Uterus (tissue), 4 donors: ENCODE data around the gene AK5. TPM values are rescaled to one million over a fixed set of nuclear protein-coding genes. Genes with fewer than 3 reads are reported as not detected.

Experiments used
- DNase-seq, 2 donors: peaks; one replicate each; pipeline ENCODE4 v3.0.0-alpha.2; 2019 to 2020
- H3K27ac ChIP-seq, 2 donors: fragments of 200-600 bp; sonication (generic); 1 replicate in 1 of 2; 2 replicates in 1 of 2; pipeline ENCODE4 v1.5.1; 2016 to 2018
- H3K27me3 ChIP-seq, 2 donors: fragments of 200-600 bp; sonication (generic); one replicate each; pipeline ENCODE4 v1.5.1; 2018 to 2019; ENCODE audit warnings: control low read depth in 1 of 2
- H3K36me3 ChIP-seq, 2 donors: fragments of 200-600 bp; sonication (generic); one replicate each; pipeline ENCODE4 v1.5.1; 2019; ENCODE audit warnings: control low read depth in 1 of 2
- H3K4me1 ChIP-seq, 2 donors: fragments of 200-600 bp; sonication (generic); one replicate each; pipeline ENCODE4 v1.5.1; 2018 to 2019; ENCODE audit warnings: control low read depth in 1 of 2
- H3K4me3 ChIP-seq, 2 donors: fragments of 200-600 bp; sonication (generic); 1 replicate in 1 of 2; 2 replicates in 1 of 2; pipeline ENCODE4 v1.5.1; 2018 to 2019; ENCODE audit warnings: mild to moderate bottlenecking in 1 of 2
- H3K9me3 ChIP-seq, 2 donors: fragments of 200-600 bp; sonication (generic); one replicate each; pipeline ENCODE4 v1.5.1; 2019; ENCODE audit warnings: control low read depth in 1 of 2
- POLR2A ChIP-seq, 2 donors: fragments of 450-650 bp; IDR thresholded peaks; one replicate each; pipeline ENCODE4 v1.6.1; 2016; ENCODE audit warnings: antibody characterized with exemption in 2 of 2, mild to moderate bottlenecking in 1 of 2, moderate library complexity in 1 of 2
- intact Hi-C: fragments of 100-400 bp; cut with DNase I; formaldehyde crosslinking; loops from one replicate; pipeline ENCODE4 v1.15.1; 2023; ENCODE audit warnings: low total_unique reads
- total RNA-seq, 4 donors: library from RNA; depleted of rRNA in 3 of 4; stranded (reverse); fragments of >200 nt in 3 of 4; gene quantifications; one replicate each; pipeline versions ENCODE4 v1.1.0 to v1.2.4, GENCODE V29; 2014 to 2023
- TF ChIP-seq, protein P1 (sequence below), 4 experiments: fragments of 200-600 bp in 2 of 4; fragments of 450-650 bp in 2 of 4; sonication (generic) in 2 of 4; IDR thresholded peaks; one replicate each; pipeline ENCODE4 v1.5.1; 2016 to 2019; ENCODE audit warnings: antibody characterized with exemption in 4 of 4, mild to moderate bottlenecking in 2 of 4, moderate library complexity in 1 of 4
- donor health status: DM: yes; HTN: yes; CAD: no.

AK5 gene
- total RNA-seq, 4 donors from 2014 or later, result 0.88 to 4.6 TPM; not detected in 2

DNA sequence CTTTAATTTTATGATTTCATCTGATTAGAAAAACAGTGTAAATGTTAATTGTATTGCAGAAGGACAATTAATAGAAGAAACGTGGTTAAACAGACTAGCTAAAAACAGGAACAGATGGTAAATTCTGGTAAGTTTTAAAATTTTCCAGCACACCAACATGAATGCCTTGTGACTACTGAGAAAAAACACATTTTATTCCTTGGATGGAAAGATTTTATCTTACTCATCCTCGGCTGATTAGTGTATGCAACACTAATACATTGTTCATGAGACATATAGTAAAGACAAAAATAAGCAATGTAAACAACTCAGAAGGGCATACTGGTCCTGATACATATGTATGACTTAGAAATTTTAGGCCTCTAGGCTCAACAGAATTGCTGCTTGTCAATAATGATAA lies 4.9 kb upstream of the AK5 start:
- intact Hi-C loops, result no loop called here
- H3K9me3 ChIP-seq, result no peaks in the 10 kb centered on the region
- no peak for DNase-seq
- no peak overlapping the region for H3K4me3 ChIP-seq
- H3K36me3 ChIP-seq, result no peaks in the 10 kb centered on the region
- H3K27me3 ChIP-seq, result no peaks in the 10 kb centered on the region
- no peak overlapping the region for H3K27ac ChIP-seq
- H3K4me1 ChIP-seq, result no peaks in the 10 kb centered on the region
- TF ChIP-seq, protein P1, sequence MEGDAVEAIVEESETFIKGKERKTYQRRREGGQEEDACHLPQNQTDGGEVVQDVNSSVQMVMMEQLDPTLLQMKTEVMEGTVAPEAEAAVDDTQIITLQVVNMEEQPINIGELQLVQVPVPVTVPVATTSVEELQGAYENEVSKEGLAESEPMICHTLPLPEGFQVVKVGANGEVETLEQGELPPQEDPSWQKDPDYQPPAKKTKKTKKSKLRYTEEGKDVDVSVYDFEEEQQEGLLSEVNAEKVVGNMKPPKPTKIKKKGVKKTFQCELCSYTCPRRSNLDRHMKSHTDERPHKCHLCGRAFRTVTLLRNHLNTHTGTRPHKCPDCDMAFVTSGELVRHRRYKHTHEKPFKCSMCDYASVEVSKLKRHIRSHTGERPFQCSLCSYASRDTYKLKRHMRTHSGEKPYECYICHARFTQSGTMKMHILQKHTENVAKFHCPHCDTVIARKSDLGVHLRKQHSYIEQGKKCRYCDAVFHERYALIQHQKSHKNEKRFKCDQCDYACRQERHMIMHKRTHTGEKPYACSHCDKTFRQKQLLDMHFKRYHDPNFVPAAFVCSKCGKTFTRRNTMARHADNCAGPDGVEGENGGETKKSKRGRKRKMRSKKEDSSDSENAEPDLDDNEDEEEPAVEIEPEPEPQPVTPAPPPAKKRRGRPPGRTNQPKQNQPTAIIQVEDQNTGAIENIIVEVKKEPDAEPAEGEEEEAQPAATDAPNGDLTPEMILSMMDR (IDR thresholded peaks at IDR 0.05), result no peak
- no peak for TF ChIP-seq POLR2A (IDR thresholded peaks at IDR 0.05)

DNA sequence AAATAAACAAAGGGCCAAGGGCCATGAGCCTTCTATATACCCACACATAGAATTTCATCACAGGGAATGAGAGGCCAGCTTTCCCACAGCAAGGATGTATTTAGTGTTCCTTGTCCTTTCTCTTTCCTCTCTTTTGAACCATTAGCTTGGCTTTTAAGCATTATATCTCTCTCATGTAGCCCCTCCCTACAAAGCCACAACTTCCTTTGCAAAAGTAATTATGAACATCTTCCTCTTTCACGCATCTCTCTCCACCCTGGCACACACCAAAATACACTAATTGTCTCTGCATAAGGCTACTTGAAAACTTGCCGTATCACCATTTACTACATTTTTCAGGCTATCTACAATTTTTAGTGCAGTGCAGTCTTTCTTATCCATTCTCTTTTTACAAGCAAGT lies 1.9 kb upstream of the AK5 start:
- H3K27me3 ChIP-seq, result no peaks in the 10 kb centered on the region

DNA sequence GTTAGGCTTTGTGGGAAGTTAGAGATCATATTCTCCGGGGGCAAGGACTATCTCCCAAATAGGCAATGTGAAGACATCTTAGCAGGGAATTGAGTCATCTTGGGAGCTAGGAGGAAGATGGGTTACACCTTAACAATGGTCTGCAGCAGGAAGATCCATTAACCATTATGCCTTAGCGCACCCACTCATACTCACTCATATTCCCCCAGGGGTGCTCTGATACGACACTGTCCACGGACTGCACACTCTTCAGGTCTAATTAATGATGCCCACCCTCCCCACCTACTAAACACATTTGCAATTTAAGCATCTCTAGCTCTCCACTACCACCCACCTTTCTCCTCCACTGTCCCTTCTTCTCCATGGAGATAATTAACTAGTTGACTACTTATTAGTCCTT lies 857 bp upstream of the AK5 start:
- no peak for TF ChIP-seq POLR2A (IDR thresholded peaks at IDR 0.05)
- TF ChIP-seq, protein P1 (IDR thresholded peaks at IDR 0.05), result no peak
- no peak for DNase-seq
- Histone ChIP-seq H3K4me3 (no peak overlapping the region), H3K27me3 (no peaks in the 10 kb centered on the region), H3K27ac (no peak overlapping the region), H3K4me1 (no peaks in the 10 kb centered on the region), H3K9me3 (no peaks in the 10 kb centered on the region), H3K36me3 (no peaks in the 10 kb centered on the region)
- intact Hi-C loops, result no loop called here

More for the DNA sequence above, 1.9 kb upstream of the AK5 start:
- H3K4me1 ChIP-seq, result no peaks in the 10 kb centered on the region
- no peak for DNase-seq
- no peak overlapping the region for H3K27ac ChIP-seq
- H3K36me3 ChIP-seq, result no peaks in the 10 kb centered on the region
- H3K4me3 ChIP-seq, result no peak overlapping the region
- H3K9me3 ChIP-seq, result no peaks in the 10 kb centered on the region
- intact Hi-C loops, result no loop called here
- TF ChIP-seq, protein P1 (IDR thresholded peaks at IDR 0.05), result no peak
- no peak for TF ChIP-seq POLR2A (IDR thresholded peaks at IDR 0.05)

DNA sequence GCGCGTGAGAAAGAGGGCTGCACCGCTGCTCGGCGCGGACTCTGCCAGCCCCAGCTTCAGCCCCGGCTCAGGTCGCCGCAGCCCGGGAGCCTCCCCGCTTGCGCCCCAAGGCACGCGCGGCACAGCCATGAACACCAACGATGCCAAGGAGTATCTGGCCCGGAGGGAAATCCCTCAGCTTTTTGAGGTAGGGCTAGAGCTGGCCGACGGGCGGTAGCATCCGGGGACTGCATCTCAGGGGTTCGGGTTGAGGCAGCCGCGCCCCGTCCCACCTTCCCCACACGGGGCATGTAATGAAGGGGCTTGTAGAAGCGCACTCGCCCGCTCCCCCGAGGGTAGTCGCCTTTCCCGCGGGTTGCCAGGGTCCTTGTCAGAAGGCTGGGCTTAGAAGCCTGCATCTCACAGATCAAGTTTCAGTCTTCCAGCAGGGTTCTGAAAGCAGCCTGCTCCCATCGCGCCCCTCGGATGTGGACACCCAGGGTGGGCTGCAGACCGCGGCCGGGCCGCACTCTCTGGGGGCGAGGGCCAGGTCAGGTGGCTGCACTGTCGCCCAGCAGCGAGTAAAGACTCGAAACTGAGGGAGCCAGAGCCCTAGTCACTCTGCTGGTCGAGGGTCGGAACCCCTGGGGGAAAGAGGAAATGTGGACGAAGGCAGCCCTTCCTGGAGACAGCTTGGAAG lies 507 bp downstream of the AK5 start:
- H3K4me1 ChIP-seq, result no peaks in the 10 kb centered on the region
- H3K4me3 ChIP-seq, result peak overlapping the region; percentile 18 to 20
- DNase-seq, result no peak
- H3K9me3 ChIP-seq, result no peaks in the 10 kb centered on the region
- H3K27me3 ChIP-seq, result no peaks in the 10 kb centered on the region
- no peaks in the 10 kb centered on the region for H3K36me3 ChIP-seq
- TF ChIP-seq, protein P1 (IDR thresholded peaks at IDR 0.05), result no peak
- TF ChIP-seq POLR2A (IDR thresholded peaks at IDR 0.05), result no peak
- H3K27ac ChIP-seq, result no peak overlapping the region
- intact Hi-C loops, result no loop called here

DNA sequence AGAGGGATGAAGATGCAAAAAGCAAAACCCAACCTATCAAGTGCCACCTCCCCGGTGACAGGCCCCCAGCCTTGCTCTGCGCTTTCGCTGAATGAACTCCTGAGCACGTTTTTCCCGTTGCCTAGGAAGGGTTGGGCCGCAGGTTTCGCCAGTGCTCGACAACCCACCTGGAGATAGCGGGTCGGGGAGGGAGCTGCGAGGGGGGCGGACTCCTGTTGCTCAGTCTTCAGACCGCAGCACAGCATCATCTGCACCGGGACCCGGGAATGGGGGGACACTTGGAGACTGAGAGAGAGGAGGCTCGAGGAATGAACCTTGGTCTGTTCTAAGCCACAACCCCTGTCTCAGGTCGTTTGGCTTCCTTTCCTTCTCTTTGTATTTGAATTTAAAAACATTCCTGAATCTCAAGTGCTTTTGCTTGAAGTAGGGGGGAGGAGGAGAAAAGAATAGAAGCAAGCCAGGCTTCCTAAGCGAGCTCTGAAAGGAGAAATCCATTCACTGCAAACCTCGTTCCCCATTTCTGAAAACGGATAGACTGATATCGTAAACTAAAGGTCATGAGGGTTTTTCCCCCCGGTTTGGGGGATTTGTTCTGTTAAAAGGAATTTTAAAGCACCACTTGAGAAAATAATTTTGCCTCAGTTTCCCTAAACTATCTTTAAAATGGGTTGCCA lies 1.2 kb downstream of the AK5 start:
- H3K4me1 ChIP-seq, result no peaks in the 10 kb centered on the region
- DNase-seq, result no peak
- intact Hi-C loops, result no loop called here
- no peak overlapping the region for H3K4me3 ChIP-seq
- no peaks in the 10 kb centered on the region for H3K36me3 ChIP-seq
- TF ChIP-seq, protein P1 (IDR thresholded peaks at IDR 0.05), result no peak
- no peak for TF ChIP-seq POLR2A (IDR thresholded peaks at IDR 0.05)
- H3K27ac ChIP-seq, result no peak overlapping the region
- H3K9me3 ChIP-seq, result no peaks in the 10 kb centered on the region
- H3K27me3 ChIP-seq, result no peaks in the 10 kb centered on the region
